Sigmoid colon (tissue), 4 donors: Measurements from ENCODE around the gene RAB8A.

Experiments used
- EP300 ChIP-seq, 4 donors: sonication (generic); formaldehyde crosslinking; IDR thresholded peaks; one replicate each; pipeline ENCODE4 v1.6.1; 2017; ENCODE audit warnings: antibody characterized with exemption in 4 of 4
- POLR2A ChIP-seq, 2 donors: fragments of 450-650 bp; IDR thresholded peaks; one replicate each; pipeline ENCODE4 v1.6.1; 2016; ENCODE audit warnings: antibody characterized with exemption in 2 of 2, mild to moderate bottlenecking in 2 of 2, moderate library complexity in 2 of 2
- TF ChIP-seq, protein P1 (sequence below), 4 experiments: fragments of 450-650 bp in 3 of 4; fragments of 200-600 bp in 1 of 4; IDR thresholded peaks; one replicate each; pipeline ENCODE4 v1.5.1; 2016 to 2019; ENCODE audit warnings: antibody characterized with exemption in 4 of 4, mild to moderate bottlenecking in 3 of 4, moderate library complexity in 2 of 4

DNA sequence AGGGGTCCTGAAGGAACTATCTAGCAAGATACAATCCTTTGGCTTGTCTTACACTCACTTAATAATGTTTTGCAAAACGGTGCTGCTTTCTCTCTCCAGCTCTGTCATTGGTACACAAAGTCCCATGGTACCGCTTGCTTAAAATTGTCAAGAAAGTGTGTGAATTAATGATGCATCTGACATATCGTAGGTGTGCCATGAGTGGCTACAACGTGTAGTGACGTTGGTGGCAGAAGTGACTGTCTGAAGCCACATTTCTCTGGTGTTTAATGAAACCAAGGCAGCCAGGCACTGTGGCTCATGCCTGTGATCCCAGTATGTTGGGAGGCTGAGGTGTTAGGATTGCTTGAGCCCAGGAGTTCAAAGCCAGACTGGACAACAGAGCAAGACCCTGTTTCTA lies 34.4 kb downstream of the RAB8A start:
- TF ChIP-seq POLR2A (IDR thresholded peaks at IDR 0.05) (no peak), EP300 (IDR thresholded peaks at IDR 0.05) (no peak)
- TF ChIP-seq, protein P1, sequence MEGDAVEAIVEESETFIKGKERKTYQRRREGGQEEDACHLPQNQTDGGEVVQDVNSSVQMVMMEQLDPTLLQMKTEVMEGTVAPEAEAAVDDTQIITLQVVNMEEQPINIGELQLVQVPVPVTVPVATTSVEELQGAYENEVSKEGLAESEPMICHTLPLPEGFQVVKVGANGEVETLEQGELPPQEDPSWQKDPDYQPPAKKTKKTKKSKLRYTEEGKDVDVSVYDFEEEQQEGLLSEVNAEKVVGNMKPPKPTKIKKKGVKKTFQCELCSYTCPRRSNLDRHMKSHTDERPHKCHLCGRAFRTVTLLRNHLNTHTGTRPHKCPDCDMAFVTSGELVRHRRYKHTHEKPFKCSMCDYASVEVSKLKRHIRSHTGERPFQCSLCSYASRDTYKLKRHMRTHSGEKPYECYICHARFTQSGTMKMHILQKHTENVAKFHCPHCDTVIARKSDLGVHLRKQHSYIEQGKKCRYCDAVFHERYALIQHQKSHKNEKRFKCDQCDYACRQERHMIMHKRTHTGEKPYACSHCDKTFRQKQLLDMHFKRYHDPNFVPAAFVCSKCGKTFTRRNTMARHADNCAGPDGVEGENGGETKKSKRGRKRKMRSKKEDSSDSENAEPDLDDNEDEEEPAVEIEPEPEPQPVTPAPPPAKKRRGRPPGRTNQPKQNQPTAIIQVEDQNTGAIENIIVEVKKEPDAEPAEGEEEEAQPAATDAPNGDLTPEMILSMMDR (IDR thresholded peaks at IDR 0.05) = no peak
